HG03565 (cell line): ENCODE measurements around the gene SCLY.

Source experiments
- ATAC-seq: cut with Tn5 transposase; IDR thresholded peaks from one replicate; pipeline ENCODE4 v1.9.1; 2021; ENCODE audit warnings: mild to moderate bottlenecking, moderate library complexity; ENCODE audit not compliant: unreplicated experiment

SCLY gene

DNA sequence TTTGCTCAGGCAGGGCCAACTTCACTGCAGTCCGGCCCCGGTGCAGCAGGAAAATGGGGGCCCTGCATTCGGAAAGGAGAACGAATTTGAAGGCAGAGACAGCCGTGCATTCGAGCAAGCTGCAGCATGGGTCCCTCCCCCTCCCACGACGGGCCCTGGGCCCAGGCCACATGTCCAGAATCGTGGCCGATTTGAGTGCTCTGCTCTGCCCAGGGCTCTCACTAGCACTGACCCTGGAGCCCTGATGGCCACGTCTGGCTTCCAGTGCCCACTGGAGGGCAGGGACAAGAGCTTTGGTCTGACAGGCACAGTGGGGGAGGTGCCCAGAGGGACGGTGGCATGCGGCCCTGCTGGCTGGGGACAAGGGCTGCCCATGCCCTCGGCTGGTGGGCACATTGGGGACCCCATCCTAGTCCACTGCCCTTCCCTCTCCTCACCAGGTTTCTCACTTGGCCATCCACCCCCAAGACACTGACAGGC lies 63.2 kb downstream of the SCLY start:
- no peak for ATAC-seq

DNA sequence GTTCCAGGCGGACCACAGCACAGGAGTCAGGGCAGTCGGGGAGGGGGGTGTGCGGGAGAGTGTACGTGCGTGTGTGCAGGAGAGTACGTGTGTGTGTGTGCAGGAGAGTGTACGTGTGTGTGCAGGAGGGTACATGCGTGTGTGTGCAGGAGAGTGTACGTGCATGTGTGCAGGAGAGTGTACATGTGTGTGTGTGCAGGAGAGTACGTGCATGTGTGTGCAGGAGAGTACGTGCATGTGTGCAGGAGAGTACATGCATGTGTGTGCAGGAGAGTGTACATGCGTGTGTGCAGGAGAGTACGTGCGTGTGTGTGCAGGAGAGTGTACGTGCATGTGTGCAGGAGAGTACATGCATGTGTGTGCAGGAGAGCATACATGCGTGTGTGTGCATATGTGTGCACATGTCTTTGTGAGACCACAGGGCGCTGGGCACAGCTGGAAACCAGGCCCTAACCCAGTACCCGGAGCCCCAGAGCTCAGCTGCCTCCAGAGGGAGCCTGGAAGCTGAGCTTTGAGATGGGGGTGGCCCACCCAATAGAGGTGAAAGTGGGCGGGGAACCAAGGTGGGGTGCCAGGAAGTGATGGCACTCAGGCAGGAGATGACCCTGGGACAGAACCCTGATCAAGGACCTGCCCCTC lies 63.8 kb downstream of the SCLY start:
- no peak for ATAC-seq

DNA sequence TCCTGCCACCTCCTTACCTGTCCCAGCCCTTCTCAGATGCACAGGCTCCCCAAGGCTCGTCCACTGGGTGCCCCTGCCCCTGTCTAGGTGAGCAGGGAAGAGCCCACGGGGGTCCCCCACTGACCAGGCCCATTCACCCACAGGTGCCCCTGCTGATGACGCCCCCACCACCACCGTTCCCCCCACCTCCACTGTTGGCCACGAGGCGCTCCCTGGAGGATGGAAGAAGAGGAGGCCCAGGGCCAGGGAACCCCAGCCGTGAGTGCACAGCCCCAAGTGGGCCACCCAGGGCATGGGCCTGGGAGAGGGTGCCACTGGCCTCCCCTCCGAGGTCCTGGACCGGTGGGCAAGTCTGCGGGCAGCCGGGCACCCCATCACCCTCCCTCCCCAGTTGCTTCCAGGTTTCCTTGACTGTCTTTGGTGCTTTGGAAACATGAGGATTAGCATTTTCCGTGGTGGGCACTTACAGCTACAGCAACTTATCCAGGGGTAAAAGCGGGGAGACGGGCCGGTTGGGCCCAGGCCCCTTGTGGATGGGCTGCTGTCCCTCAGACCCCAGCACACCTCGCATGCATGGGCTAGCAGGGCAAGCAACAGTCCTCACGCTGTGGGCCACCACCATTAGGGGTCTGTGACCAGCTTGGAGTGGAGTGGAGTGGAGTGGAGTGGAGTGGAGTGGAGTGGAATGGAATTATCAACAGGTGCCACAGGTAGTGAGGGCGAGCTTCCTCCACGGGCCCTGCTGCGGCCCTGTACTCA lies 64.5 kb downstream of the SCLY start:
- no peak for ATAC-seq

DNA sequence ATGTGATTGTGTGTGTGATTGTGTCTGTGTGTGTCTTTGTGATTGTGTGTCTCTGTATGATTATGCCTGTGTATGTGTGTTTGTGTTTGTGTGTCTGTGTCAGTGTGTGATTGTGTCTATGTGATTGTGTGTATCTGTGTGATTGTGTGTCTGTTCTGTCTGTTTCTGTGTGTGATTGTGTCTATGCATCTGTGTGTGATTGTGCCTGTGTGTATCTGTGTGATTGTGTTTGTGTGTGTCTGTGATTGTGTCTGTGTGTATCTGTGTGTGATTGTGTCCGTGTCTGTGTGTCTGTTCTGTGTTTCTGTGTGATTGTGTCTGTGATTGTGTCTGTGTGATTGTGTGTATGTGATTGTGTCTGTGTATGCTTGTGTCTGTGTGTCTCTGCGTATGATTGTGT lies 65.5 kb downstream of the SCLY start:
- ATAC-seq, result no peak

DNA sequence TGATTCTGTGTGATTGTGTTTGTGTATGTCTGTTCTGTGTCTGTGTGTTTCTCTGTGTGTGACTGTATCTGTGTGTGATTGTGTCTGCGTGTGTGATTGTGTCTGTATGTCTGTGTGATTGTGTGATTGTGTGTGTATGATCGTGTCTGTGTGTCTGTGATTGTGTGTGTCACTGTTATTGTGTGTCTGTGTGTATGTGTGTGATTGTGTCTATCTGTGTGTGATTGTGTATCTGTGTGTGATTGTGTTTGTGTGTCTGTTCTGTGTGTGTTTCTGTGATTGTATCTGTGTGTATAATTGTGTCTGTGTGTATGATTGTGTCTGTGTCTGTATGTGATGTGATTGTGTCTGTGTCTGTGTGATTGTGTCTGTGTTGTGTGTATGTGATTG lies 66.0 kb downstream of the SCLY start:
- no peak for ATAC-seq

DNA sequence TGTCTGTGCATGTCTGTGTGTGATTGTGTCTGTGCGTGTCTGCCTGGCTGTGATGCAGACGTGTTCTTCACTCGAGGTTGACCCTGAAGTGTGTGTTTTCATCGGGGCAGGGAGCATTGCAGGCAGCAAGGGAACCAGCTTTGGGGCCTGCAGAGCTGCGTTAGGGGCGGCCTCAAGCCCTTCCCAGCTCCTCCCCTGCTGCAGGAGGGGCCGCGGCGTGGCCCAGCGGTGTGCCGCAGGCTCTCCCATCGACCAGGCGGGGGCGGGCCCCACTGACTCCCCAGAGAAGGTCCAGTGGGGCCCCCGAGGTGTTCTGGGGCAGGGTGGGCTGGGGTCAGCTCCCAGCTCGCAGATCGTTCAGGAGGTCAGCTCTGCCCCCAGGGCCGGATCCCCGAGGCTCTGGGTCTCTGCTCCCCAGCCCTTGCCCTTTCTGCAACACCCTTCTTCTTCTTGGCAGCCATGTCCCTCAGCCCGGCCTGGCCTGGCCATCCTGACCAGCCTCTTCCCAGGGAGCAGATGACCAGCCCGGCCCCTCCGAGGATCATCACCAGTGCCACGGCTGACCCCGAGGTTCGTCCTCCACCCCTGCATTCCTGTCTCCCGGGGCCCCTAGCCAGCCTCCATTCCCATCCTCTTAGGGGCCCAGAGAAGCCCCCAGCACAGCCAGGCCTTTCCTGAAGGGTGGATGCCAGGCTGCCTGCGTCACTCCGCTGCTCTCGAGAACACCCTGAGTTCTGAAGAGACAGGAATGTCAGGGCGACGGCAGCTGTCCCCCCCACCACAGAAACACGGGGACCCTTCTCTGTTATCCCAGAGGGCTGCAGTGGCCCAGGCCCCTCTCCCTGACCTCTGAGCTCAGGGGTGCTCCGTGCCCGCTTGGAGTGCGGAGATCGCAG lies 66.6 kb downstream of the SCLY start:
- no peak for ATAC-seq

DNA sequence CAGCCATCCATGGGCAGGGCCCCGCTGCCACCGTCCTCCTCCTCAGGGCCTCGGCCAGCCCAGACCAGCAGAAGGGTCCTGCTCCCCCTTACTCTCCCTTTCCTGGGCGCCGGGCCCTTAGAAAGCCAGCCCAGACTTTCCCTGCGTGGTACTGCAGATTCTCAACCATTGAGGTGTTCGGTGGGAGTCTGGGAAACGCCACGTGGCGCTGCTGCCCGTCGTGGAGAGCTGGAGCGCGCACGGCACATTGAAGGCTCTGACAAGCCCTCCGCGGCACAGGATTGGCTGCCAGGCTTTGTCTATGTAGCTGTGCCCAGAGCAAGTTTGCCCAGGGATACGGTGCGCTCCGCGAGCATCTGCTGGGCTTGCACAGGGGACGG lies 67.2 kb downstream of the SCLY start:
- no peak for ATAC-seq

DNA sequence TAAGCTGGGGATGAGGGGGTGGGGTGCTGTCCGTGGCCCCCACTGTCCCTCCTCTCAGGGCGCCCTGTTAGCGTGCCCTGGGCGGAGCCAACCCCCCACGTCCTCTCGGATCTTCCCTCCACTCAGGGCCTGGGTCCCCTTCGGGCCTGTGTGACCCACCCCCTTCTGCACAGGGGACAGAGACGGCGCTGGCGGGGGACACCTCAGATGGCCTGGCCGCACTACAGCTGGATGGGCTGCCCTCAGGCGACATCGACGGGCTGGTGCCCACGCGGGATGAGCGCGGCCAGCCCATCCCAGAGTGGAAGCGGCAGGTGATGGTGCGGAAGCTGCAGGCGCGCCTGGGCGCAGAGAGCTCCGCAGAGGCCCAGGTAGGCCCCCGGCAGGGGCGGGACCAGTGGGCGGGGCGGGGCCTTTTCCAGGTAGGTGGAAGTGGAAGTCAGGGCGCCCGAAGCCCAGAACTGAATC lies 67.8 kb downstream of the SCLY start:
- ATAC-seq, result no peak

DNA sequence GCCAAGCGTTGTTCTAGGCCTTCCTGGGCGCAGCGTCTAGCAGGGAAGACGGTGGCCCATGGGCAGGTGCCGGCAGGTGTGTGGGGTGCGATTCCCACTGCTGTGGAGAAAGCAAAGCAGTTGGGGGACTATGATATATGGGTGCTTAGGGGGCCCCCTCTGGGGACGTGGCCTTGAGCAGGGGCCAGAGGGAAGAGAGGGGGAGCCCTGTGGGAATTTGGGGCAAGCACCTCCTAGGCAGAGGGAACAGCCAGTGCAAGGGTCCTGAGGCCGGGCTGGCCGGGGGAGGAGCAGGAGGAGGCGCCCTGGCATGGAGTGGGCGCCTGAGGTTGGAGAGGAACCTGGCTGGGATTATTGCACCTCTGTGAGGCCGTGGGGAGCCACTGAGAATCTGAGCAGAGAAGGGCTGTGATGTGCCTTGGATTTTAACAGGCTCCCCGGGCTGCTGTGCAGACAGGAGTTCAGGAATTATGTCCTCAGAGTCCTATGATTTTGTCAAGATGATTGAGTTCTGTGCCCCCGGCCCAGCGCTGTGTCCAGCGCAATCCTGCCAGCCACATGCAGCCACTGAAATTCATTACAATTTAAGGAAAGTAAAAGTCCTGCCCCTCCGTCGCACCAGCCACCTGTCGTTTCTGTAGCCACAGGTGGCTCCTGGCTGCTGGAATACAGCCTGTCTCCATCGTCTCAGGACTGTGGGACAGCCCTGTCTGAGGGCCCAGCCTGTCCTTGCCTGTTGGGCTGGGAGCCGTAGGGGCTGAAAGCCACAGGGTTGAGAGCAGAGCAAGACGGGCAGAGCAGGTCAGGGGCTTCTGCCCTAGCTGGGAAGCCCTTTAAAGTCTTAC lies 68.6 kb downstream of the SCLY start:
- ATAC-seq, result no peak

DNA sequence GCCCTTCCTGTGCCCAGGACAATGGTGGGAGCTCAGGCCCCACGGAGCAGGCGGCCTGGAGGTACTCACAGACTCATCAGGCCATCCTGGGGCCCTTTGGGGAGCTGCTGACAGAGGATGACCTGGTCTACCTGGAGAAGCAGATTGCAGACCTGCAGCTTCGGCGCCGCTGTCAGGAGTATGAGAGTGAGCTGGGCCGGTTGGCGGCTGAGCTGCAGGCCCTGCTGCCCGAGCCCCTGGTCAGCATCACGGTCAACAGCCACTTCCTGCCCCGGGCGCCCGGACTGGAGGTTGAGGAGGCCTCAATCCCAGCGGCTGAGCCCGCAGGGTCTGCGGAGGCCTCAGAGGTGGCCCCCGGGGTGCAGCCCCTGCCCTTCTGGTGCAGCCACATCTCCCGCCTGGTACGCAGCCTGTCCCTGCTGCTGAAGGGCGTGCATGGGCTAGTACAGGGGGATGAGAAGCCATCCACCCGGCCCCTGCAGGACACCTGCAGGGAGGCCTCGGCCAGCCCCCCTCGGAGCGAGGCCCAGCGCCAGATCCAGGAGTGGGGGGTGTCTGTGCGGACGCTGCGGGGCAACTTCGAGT lies 69.4 kb downstream of the SCLY start:
- no peak for ATAC-seq

DNA sequence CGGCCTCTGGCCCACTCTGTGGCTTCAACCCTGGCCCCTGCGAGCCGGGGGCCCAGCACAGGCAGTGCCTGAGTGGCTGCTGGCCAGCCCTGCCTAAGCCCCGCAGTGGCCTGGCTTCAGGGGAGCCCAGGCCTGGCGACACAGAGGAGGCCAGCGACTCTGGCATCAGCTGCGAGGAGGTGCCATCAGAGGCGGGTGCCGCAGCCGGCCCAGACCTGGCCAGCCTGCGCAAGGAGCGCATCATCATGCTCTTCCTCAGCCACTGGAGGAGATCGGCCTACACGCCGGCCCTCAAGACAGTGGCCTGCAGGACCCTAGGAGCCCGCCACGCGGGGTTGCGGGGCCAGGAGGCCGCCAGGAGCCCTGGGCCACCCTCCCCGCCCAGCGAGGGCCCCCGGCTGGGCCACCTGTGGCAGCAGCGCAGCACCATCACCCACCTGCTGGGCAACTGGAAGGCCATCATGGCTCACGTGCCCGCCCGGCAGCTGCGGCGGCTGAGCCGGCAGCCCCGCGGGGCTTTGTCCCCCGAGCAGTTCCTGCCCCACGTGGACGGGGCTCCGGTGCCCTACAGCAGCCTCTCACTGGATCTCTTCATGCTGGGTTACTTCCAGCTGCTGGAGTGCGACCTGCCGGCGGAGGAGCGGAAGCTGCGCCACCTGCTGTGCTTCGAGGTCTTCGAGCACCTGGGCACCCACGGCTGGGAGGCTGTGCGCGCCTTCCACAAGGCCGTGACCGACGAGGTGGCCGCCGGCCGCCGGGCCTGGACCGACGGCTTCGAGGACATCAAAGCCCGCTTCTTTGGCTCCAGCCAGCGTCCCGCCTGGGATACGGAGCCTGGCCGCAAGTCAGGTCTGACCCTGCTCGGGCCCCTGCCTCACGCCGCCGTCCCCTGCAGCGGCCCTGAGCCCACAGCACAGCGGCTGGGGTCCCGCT lies 70.2 kb downstream of the SCLY start:
- ATAC-seq, result no peak

DNA sequence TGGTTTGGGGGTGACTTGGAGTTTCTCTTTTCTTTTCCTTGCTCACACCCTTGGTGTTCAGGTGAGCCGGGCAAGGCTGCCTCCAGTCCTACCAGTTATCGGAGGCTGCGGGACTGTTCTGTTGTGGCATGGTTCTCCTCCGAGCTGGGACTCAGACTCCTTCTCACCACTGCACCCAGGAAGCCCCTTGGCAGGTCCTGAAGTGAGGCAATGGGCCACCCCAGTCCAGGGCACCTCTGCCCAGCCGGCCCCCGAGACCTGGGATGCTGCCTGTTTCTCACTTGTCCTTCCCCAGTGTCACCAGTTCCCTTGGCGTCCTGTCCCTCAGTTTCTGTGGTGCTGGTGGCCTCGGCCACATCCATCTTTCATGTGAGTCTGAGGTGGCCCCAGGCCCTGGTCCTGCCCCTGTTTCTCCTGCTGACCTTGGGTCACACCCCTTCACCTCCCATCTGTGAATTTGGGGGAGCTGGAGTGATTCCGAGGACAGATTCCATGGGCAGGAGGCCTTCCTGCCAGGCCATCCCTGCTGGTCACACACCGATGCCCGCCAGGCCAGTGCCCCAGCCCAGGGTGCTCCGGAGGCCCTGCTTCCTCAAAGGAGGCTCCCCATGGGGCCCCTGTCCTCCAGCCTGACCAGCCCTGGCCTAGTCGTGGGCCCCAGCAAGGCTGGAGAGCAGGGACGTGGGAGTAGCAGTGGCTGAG lies 71.1 kb downstream of the SCLY start:
- ATAC-seq, result no peak

DNA sequence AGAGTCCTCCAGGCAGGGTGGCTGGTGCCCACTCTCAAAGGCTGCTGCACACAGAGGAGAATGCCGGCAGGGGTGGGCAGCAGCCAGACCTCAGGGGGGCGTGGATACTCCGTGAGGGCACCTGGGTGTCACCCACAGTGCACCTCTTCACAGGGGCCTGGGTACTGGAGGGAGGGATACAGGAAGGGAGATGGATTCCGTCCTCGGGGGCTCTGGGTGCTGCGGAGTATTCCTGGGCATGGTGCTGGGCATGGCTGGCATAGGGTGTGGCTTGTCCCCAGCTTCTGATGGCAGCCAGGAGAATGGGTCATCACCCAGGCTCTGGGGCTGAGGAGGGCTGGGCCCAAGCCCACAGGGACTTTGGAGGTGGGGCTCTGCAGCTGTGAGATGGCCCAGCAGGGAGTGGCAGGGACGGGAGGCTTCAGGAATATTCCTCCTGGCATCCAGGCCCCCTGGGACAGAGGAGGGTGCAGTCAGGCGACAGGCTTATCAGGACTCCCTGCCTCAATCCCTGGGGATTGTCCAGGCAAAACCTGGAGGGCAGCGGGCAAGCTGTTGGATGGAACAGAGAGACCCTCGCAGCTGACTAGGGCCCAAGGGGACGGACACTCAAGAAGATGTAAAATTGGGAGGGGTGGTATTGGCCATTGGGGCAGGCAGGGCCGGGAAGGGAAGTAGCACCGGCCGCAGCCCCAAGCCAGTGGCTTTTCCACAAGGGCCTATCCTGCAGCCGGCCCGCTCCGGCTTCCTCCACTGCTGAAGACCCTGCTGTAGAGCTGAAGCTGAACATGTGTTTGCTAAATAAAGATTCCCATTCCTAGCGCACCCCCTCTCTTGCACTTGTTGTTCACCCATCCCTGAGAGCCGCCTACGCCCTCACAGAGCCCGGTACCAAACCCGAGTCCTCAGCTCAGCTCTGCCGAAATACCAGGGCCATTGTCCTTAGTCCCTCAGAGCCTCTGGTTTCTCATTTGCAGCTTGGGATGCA lies 72.0 kb downstream of the SCLY start:
- ATAC-seq, result no peak

DNA sequence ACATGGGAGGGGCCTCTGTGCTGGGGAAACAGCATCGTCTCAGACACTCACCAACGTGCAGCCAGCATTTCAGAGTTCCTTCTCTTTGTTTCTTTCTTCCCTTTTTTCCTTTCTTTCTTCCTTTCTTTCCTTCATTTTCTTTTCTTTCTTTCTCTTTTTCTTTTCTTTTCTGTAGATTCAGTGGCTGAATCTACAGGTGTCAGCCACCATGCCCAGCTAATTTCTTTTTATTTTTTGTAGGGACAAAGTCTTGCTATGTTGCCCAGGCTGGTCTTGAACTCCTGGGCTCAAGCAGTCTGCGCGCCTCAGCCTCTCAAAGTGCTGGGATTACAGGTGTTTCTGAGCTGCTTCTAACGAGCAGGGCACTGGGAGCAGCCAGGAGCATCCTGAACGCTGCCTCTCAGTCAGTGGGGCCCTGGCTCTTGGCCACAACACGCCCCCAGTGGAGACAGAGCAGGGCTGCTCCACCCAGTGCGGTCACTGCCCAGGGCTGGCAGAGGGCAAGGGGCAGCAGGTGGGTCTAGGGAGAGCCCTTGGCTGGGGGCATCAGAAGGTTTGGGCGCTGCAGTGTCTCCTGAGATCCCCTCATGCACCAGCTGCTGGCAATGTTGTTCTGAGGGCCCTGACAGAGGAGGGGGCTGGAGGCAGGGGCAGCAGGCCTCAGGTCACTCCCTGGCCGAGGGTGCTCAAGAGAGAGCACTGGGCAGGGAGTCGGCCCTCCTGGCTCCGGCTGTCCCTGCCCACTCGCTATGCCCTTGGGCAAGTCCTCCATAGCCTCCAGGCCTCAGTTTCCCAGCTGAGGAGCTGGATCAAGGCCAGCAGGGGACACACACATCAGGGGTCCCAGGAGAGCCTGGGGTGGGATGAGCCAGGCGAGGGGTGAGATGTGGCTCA lies 72.9 kb downstream of the SCLY start:
- no peak for ATAC-seq

DNA sequence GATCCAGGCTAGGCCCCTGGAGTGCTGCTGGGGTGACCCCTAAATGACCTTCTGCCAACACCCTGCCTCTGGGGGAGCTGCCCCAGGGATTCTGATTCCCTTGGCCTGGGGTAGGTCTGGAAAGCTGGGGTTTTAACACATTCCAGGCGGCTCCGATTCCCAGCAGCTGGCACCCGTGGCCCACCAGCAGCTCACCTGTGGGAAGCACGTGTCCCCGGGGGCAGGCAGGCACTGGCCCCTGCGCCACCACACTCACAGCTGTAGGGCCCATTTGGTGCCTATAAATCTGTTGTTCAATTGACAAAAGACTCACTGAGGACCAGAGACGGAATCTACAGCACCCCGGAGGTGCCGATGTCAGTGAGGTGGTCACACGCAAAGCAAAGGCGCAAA lies 73.6 kb downstream of the SCLY start:
- ATAC-seq, result no peak

DNA sequence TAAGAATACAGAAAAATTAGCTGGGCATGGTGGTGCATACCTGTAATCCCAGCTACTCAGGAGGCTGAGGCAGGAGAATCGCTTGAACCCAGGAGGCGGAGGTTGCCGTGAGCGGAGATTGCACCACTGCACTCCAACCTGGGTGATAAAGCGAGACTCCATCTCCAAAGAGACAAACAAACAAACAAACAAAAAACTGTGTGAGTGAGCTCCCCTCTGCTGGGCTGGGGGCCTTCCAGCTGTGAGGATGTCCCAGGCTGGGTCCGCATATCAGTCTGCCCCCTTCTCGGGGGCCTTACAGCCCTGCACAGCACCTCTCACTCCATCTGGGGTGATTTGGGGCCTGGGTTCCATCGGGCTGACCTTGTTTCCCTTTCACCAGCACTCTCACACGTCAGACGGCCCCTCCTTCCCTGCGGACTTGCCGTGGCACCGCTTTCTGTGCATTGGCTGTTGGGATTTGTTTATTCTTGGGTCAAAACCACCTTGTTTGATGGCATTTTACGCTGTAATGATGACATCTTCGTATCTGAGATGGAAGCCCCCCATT lies 74.9 kb downstream of the SCLY start:
- ATAC-seq, result no peak
